ENCODE data around the gene EME1.

DNA sequence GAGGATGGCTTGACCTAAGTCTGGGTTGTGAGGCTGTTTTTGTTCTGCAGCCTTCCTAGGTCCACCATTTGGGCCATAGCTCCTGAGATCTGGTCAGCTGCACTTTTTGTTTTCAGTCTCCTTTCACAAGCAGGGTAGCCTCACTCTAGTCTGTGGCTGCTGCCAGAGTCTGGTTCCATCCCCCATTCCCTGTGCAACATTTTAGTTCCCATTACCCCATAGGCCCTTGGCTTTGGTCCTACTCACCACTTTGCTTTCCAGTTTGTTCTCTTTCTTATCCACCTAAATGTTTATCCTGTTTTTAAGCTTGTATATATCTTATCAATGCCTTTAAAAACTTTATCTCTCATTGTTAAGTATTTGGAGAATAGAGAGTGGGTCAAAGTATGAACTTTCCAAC lies 33.6 kb upstream of the EME1 start:
- no peak for TF ChIP-seq CTCF (IDR thresholded peaks at IDR 0.05)
- TF ChIP-seq POLR2AphosphoS5 (IDR thresholded peaks at IDR 0.05; ENCODE audit: low read depth, low read length), result no peak
- no peak for TF ChIP-seq CHD2 (IDR thresholded peaks at IDR 0.05; ENCODE audit: low read length, partially characterized antibody)
